Suprapubic skin (tissue), 4 donors: ENCODE results near the gene APC2. TPM values are rescaled to one million over a fixed set of nuclear protein-coding genes. Genes with fewer than 3 reads are reported as not detected.

Experiments used
- DNase-seq, 2 donors: peaks; one replicate each; pipeline ENCODE4 v3.0.0-alpha.2; 2019; ENCODE audit warnings: low spot score in 2 of 2
- H3K27ac ChIP-seq: fragments of 200-600 bp; sonication (generic); one replicate; pipeline ENCODE4 v1.5.1; 2019
- H3K27me3 ChIP-seq: fragments of 200-600 bp; sonication (generic); one replicate; pipeline ENCODE4 v1.5.1; 2019
- H3K36me3 ChIP-seq: fragments of 200-600 bp; sonication (generic); one replicate; pipeline ENCODE4 v1.5.1; 2019
- H3K4me1 ChIP-seq: fragments of 200-600 bp; sonication (generic); one replicate; pipeline ENCODE4 v1.5.1; 2019
- H3K4me3 ChIP-seq: fragments of 200-600 bp; sonication (generic); one replicate; pipeline ENCODE4 v1.5.1; 2019; ENCODE audit warnings: mild to moderate bottlenecking
- H3K9me3 ChIP-seq: fragments of 200-600 bp; sonication (generic); one replicate; pipeline ENCODE4 v1.5.1; 2019
- CTCF ChIP-seq, 2 donors: fragments of 200-600 bp in 1 of 2; fragments of 450-650 bp in 1 of 2; sonication (generic) in 1 of 2; IDR thresholded peaks; one replicate each; pipeline ENCODE4 v1.5.1; 2016 to 2019; ENCODE audit warnings: antibody characterized with exemption in 2 of 2, mild to moderate bottlenecking in 1 of 2, moderate library complexity in 1 of 2
- EP300 ChIP-seq: sonication (generic); formaldehyde crosslinking; IDR thresholded peaks from one replicate; pipeline ENCODE4 v1.6.1; 2017; ENCODE audit warnings: antibody characterized with exemption
- POLR2A ChIP-seq, 2 donors: fragments of 450-650 bp; IDR thresholded peaks; one replicate each; pipeline ENCODE4 v1.6.1; 2017; ENCODE audit warnings: antibody characterized with exemption in 2 of 2, mild to moderate bottlenecking in 2 of 2, moderate library complexity in 2 of 2
- POLR2AphosphoS5 ChIP-seq, 3 donors: sonication (generic); formaldehyde crosslinking; IDR thresholded peaks; one replicate each; pipeline ENCODE4 v1.6.1; 2017; ENCODE audit warnings: antibody characterized with exemption in 3 of 3
- WGBS: methylation state at CpG from one replicate; pipeline ENCODE4 v1.1.5; 2018; 5-methylcytosine and 5-hydroxymethylcytosine counted together
- total RNA-seq, 4 donors: library from RNA; depleted of rRNA; stranded (reverse); fragments of >200 nt; gene quantifications; one replicate each; pipeline ENCODE4 v1.1.0, GENCODE V29; 2016

The APC2 gene
- total RNA-seq, 4 donors from 2014 or later: 0.08 to 0.30 (median 0.26) TPM; not detected in 1

GRCh38 chr19:1466461-1467214, 16.7 kb downstream of the APC2 start:
- H3K27me3 ChIP-seq: peaks cover 68% of the 10 kb centered on the region
- H3K4me1 ChIP-seq: peaks cover 67% of the 10 kb centered on the region
- no peaks in the 10 kb centered on the region for H3K36me3 ChIP-seq
- WGBS: 61% methylated on average over 5 of the region's 70 CpGs
- no peak for DNase-seq
- TF ChIP-seq CTCF (IDR thresholded peaks at IDR 0.05) (no peak), EP300 (no peak), POLR2AphosphoS5 (IDR thresholded peaks at IDR 0.05) (no peak), POLR2A (IDR thresholded peaks at IDR 0.05) (no peak)
- no peaks in the 10 kb centered on the region for H3K9me3 ChIP-seq
- no peak overlapping the region for H3K27ac ChIP-seq
- H3K4me3 ChIP-seq: peak overlapping the region; percentile 51

GRCh38 chr19:1467215-1467489, 17.2 kb downstream of the APC2 start:
- Histone ChIP-seq H3K4me1 (peaks cover 72% of the 10 kb centered on the region), H3K36me3 (no peaks in the 10 kb centered on the region), H3K9me3 (no peaks in the 10 kb centered on the region), H3K27me3 (peaks cover 74% of the 10 kb centered on the region), H3K4me3 (peak overlapping the region; percentile 51), H3K27ac (no peak overlapping the region)
- TF ChIP-seq POLR2AphosphoS5 (IDR thresholded peaks at IDR 0.05) (no peak), CTCF (IDR thresholded peaks at IDR 0.05) (no peak), POLR2A (IDR thresholded peaks at IDR 0.05) (no peak), EP300 (no peak)
- no CpG with 5 or more reads among the region's 36 CpGs for WGBS
- no peak for DNase-seq

GRCh38 chr19:1467490-1468273, 17.8 kb downstream of the APC2 start:
- DNase-seq: no peak
- no peak for TF ChIP-seq POLR2A (IDR thresholded peaks at IDR 0.05)
- TF ChIP-seq EP300: no peak
- no peak for TF ChIP-seq CTCF (IDR thresholded peaks at IDR 0.05)
- no peak for TF ChIP-seq POLR2AphosphoS5 (IDR thresholded peaks at IDR 0.05)

GRCh38 chr19:1468274-1468820, 18.4 kb downstream of the APC2 start:
- peaks cover 78% of the 10 kb centered on the region for H3K4me1 ChIP-seq

More at GRCh38 chr19:1467490-1468273, 17.8 kb downstream of the APC2 start:
- no peaks in the 10 kb centered on the region for H3K36me3 ChIP-seq
- H3K4me1 ChIP-seq: peaks cover 77% of the 10 kb centered on the region
- no peaks in the 10 kb centered on the region for H3K9me3 ChIP-seq
- peaks cover 79% of the 10 kb centered on the region for H3K27me3 ChIP-seq
- H3K4me3 ChIP-seq: peak overlapping the region; percentile 51
- 2% methylated on average over 26 of the region's 92 CpGs for WGBS
- H3K27ac ChIP-seq: no peak overlapping the region

More at GRCh38 chr19:1468274-1468820, 18.4 kb downstream of the APC2 start:
- Histone ChIP-seq H3K27ac (no peak overlapping the region), H3K27me3 (peaks cover 86% of the 10 kb centered on the region), H3K36me3 (no peaks in the 10 kb centered on the region), H3K4me3 (peak overlapping the region; percentile 51), H3K9me3 (no peaks in the 10 kb centered on the region)
- DNase-seq: no peak
- WGBS: 8% methylated on average over 9 of the region's 49 CpGs
- TF ChIP-seq CTCF (IDR thresholded peaks at IDR 0.05): no peak
- no peak for TF ChIP-seq POLR2A (IDR thresholded peaks at IDR 0.05)
- TF ChIP-seq EP300: no peak
- no peak for TF ChIP-seq POLR2AphosphoS5 (IDR thresholded peaks at IDR 0.05)
